Sigmoid colon (tissue), 7 donors: ENCODE results near the gene KCNIP4. TPM values are rescaled to one million over a fixed set of nuclear protein-coding genes. Genes with fewer than 3 reads are reported as not detected.
A peak's percentile ranks its signal among the peaks of the same experiment; 100 is the strongest.

Experiments
- DNase-seq: peaks from one replicate; pipeline ENCODE4 v3.0.0-alpha.2; 2019
- H3K27ac ChIP-seq, 4 donors: fragments of 200-600 bp; sonication (generic); one replicate each; pipeline ENCODE4 v1.5.1; 2016 to 2019; ENCODE audit warnings: mild to moderate bottlenecking in 1 of 4
- H3K27me3 ChIP-seq, 3 donors: fragments of 200-600 bp; sonication (generic); one replicate each; pipeline ENCODE4 v1.5.1; 2019; ENCODE audit warnings: mild to moderate bottlenecking in 1 of 3
- H3K36me3 ChIP-seq, 4 donors: fragments of 200-600 bp; sonication (generic); one replicate each; pipeline ENCODE4 v1.5.1; 2016 to 2019
- H3K4me1 ChIP-seq, 4 donors: fragments of 200-600 bp; sonication (generic); one replicate each; pipeline ENCODE4 v1.5.1; 2017 to 2019
- H3K4me3 ChIP-seq, 4 donors: fragments of 200-600 bp; sonication (generic); one replicate each; pipeline ENCODE4 v1.5.1; 2017 to 2019; ENCODE audit warnings: mild to moderate bottlenecking in 2 of 4, moderate library complexity in 1 of 4
- H3K9me3 ChIP-seq, 4 donors: fragments of 200-600 bp in 3 of 4; sonication (generic) in 3 of 4; one replicate each; pipeline versions ENCODE4 v1.5.1 to v1.6.1; 2013 to 2019
- EP300 ChIP-seq, 4 donors: sonication (generic); formaldehyde crosslinking; IDR thresholded peaks; one replicate each; pipeline ENCODE4 v1.6.1; 2017; ENCODE audit warnings: antibody characterized with exemption in 4 of 4
- POLR2A ChIP-seq, 2 donors: fragments of 450-650 bp; IDR thresholded peaks; one replicate each; pipeline ENCODE4 v1.6.1; 2016; ENCODE audit warnings: antibody characterized with exemption in 2 of 2, mild to moderate bottlenecking in 2 of 2, moderate library complexity in 2 of 2
- POLR2AphosphoS5 ChIP-seq, 4 donors: sonication (generic); formaldehyde crosslinking; IDR thresholded peaks; one replicate each; pipeline ENCODE4 v1.6.1; 2017; ENCODE audit warnings: antibody characterized with exemption in 4 of 4
- WGBS, 2 donors: extraction: QIAGEN DNeasy Blood & Tissue Kit; methylation state at CpG; one replicate each; pipeline ENCODE4 v1.1.7; 2013; 5-methylcytosine and 5-hydroxymethylcytosine counted together
- intact Hi-C: fragments of 100-400 bp; cut with DNase I; formaldehyde crosslinking; loops from one replicate; pipeline ENCODE4 v1.15.1; 2023
- polyA plus RNA-seq, 3 donors: library from polyadenylated mRNA; stranded (reverse); fragments of 200-250 nt; gene quantifications; one replicate each; pipeline ENCODE4 v1.2.3, GENCODE V29; 2013
- total RNA-seq, 4 donors: library from RNA; depleted of rRNA; stranded (reverse); fragments of >200 nt; gene quantifications; one replicate each; pipeline ENCODE4 v1.1.0, GENCODE V29; 2016
- TF ChIP-seq, protein P1 (sequence below), 4 experiments: fragments of 450-650 bp in 3 of 4; fragments of 200-600 bp in 1 of 4; IDR thresholded peaks; one replicate each; pipeline ENCODE4 v1.5.1; 2016 to 2019; ENCODE audit warnings: antibody characterized with exemption in 4 of 4, mild to moderate bottlenecking in 3 of 4, moderate library complexity in 2 of 4
- donor health status: healthy with polysubstance abuse.
- donor health status: Bipolar disorder and iron deficiency.
- donor health status: healthy.

The KCNIP4 gene
- total and polyA plus RNA-seq, 7 donors: 0.60 to 28.5 (median 14.0) TPM; not detected in 1

GRCh38 chr4:21139327-21139726 is 809.2 kb downstream of the KCNIP4 start:
- H3K4me1 ChIP-seq: no peaks in the 10 kb centered on the region
- 71 to 77% methylated on average over 4 of the region's 4 CpGs for WGBS, 2 donors
- intact Hi-C loops: no loop called here
- no peak for DNase-seq
- no peaks in the 10 kb centered on the region for H3K36me3 ChIP-seq
- H3K9me3 ChIP-seq: no peaks in the 10 kb centered on the region
- H3K27me3 ChIP-seq: no peaks in the 10 kb centered on the region
- no peak overlapping the region for H3K27ac ChIP-seq
- H3K4me3 ChIP-seq: no peak overlapping the region
- TF ChIP-seq POLR2A (IDR thresholded peaks at IDR 0.05) (no peak), POLR2AphosphoS5 (IDR thresholded peaks at IDR 0.05) (no peak), EP300 (IDR thresholded peaks at IDR 0.05) (no peak)
- TF ChIP-seq, protein P1, sequence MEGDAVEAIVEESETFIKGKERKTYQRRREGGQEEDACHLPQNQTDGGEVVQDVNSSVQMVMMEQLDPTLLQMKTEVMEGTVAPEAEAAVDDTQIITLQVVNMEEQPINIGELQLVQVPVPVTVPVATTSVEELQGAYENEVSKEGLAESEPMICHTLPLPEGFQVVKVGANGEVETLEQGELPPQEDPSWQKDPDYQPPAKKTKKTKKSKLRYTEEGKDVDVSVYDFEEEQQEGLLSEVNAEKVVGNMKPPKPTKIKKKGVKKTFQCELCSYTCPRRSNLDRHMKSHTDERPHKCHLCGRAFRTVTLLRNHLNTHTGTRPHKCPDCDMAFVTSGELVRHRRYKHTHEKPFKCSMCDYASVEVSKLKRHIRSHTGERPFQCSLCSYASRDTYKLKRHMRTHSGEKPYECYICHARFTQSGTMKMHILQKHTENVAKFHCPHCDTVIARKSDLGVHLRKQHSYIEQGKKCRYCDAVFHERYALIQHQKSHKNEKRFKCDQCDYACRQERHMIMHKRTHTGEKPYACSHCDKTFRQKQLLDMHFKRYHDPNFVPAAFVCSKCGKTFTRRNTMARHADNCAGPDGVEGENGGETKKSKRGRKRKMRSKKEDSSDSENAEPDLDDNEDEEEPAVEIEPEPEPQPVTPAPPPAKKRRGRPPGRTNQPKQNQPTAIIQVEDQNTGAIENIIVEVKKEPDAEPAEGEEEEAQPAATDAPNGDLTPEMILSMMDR (IDR thresholded peaks at IDR 0.05): no peak

DNA sequence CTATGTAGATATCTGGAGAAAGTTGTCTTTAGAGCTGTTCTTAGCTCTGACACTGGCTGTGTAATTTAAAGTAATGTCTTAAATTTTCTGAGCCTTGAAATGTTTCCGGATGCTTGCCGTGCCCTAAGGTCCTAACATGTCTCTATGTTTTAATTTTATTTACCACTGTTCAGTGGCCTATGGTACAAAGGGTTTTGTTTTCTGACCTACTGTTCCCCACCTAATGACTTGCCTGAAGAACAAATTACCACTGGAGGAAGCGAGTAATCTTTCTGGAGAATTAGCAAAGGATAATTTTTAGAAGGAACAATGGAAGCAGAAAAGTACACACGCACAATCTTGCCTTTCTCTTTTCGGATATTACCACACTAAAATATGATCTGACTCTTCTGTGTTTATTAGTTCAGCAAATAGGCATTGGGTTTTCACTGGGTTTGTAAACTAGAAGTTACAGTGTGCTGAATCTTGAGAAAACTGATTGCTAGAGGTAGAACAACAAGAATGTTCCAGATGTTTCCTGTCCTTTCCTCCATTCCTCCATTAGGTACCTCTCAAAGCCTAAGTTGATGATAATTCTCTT is 812.4 kb downstream of the KCNIP4 start:
- H3K4me3 ChIP-seq: no peak overlapping the region
- intact Hi-C loops: no loop called here
- TF ChIP-seq POLR2A (IDR thresholded peaks at IDR 0.05) (no peak), EP300 (IDR thresholded peaks at IDR 0.05) (no peak), POLR2AphosphoS5 (IDR thresholded peaks at IDR 0.05) (no peak)
- TF ChIP-seq, protein P1 (IDR thresholded peaks at IDR 0.05): no peak
- H3K9me3 ChIP-seq: no peaks in the 10 kb centered on the region
- 85 to 90% methylated on average over 5 of the region's 5 CpGs for WGBS, 2 donors
- H3K27ac ChIP-seq: no peak overlapping the region
- no peaks in the 10 kb centered on the region for H3K36me3 ChIP-seq
- no peak for DNase-seq
- H3K4me1 ChIP-seq: no peaks in the 10 kb centered on the region
- H3K27me3 ChIP-seq: no peaks in the 10 kb centered on the region

DNA sequence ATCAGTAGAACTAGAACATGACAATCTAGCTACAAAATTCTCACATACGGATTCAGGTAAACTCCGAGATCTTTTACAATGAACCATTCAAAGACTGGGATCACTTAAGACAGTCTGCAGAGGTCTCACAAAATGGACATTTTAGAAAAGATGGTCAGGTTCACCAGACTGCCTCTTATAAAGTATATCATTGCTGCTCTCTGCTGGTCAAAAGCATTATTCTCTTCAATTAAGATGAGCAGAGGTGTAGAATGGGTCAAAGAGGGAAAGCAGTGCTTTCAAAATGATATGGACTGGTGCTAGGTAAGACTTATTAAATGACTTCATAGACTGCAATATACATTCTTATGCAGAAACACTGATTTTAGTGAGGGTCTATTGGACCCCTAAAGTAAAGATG is 813.6 kb downstream of the KCNIP4 start:
- Histone ChIP-seq H3K27me3 (no peaks in the 10 kb centered on the region), H3K27ac (no peak overlapping the region), H3K4me3 (no peak overlapping the region), H3K9me3 (no peaks in the 10 kb centered on the region), H3K36me3 (no peaks in the 10 kb centered on the region), H3K4me1 (no peaks in the 10 kb centered on the region)
- intact Hi-C loops: loop anchor here (1.0 kb wide), 1 partner anchor 361 kb away; no protein-coding TSS in a partner anchor
- TF ChIP-seq, protein P1 (IDR thresholded peaks at IDR 0.05): peak in 3 of 4 experiments; percentile 32 to 45 (median 37)
- TF ChIP-seq POLR2AphosphoS5 (IDR thresholded peaks at IDR 0.05): no peak
- WGBS, 2 donors: 89 to 93% methylated on average over 2 of the region's 2 CpGs
- no peak for DNase-seq

DNA sequence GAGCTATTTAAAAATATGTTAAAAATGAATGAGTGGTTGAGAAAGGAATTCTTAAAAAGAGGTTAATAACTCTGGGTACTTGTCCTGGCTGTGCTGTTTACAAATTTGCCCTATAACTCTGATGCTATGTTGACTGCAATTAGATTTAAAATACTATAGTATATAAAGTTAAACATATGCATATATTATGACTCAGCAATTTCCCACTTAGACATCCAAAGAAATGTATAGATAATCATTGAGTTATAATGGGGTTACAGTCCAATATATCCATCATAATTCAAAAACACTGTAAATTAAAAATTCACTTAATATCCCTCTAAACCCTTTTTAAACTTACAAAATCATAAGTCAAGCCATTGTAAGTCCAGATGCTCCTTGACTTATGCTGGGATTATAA is 818.0 kb downstream of the KCNIP4 start:
- H3K4me1 ChIP-seq: peaks cover 0 to 33% (median 19%) of the 10 kb centered on the region in 4 donors
- H3K9me3 ChIP-seq: no peaks in the 10 kb centered on the region
- no peak overlapping the region for H3K27ac ChIP-seq
- no peak for DNase-seq
- intact Hi-C loops: no loop called here
- H3K4me3 ChIP-seq: no peak overlapping the region
- H3K36me3 ChIP-seq: no peaks in the 10 kb centered on the region
- no peak for TF ChIP-seq POLR2A (IDR thresholded peaks at IDR 0.05)
- TF ChIP-seq POLR2AphosphoS5 (IDR thresholded peaks at IDR 0.05): no peak
- TF ChIP-seq EP300 (IDR thresholded peaks at IDR 0.05): no peak
- TF ChIP-seq, protein P1 (IDR thresholded peaks at IDR 0.05): no peak
- no peaks in the 10 kb centered on the region for H3K27me3 ChIP-seq

GRCh38 chr4:21126014-21126512 is 822.5 kb downstream of the KCNIP4 start:
- TF ChIP-seq, protein P1 (IDR thresholded peaks at IDR 0.05): no peak
- peak in 3 of 4 donors; percentile 22 to 50 (median 36) for TF ChIP-seq POLR2AphosphoS5 (IDR thresholded peaks at IDR 0.05)
- intact Hi-C loops: loop anchor here (5.0 kb wide), 2 partner anchors 144 to 164 kb away; no protein-coding TSS in a partner anchor
- WGBS, 2 donors: 58 to 60% methylated on average over 3 of the region's 3 CpGs
- DNase-seq: no peak
- no peak overlapping the region for H3K4me3 ChIP-seq
- peaks cover 0 to 34% (median 19%) of the 10 kb centered on the region in 4 donors for H3K4me1 ChIP-seq
- peak overlapping the region in 3 of 4 donors; percentile 40 to 70 (median 63) for H3K27ac ChIP-seq
- no peaks in the 10 kb centered on the region for H3K27me3 ChIP-seq
- H3K9me3 ChIP-seq: peaks cover 0 to 4% (median 2%) of the 10 kb centered on the region in 4 donors
- H3K36me3 ChIP-seq: no peaks in the 10 kb centered on the region
